ENCODE data around the gene KCMF1. TPM values are rescaled to one million over a fixed set of nuclear protein-coding genes. Genes with fewer than 3 reads are reported as not detected.
A peak's percentile ranks its signal among the peaks of the same experiment; 100 is the strongest.

Gene KCMF1
- total RNA-seq, 2 experiments from 2014 or later = 105 to 109 TPM

DNA sequence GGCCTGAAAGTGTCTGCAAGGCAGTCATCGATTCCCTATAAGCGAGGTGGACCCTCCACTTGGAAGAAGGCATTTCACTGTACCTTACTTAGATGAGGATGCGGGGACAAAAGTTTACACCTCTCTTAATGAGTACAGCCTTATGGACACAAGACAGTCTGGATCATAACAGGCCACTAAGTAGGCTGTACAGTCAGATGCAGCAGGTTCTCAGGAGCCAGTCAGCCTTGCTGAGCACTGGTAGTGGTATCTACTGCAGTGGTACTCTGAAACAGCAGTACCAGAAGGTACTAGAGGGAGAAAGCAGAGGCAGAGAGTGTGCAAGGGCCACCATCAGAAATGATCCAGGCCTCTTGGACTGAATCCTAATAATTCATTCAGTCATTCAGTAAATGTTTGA lies 77.6 kb downstream of the KCMF1 start:
- Mint-ChIP-seq H3K4me1 (ENCODE audit: low read depth) (peaks cover 9% of the 10 kb centered on the region), H3K27ac (no peak overlapping the region), H3K9me3 (no peaks in the 10 kb centered on the region), H3K36me3 (ENCODE audit: low read depth) (peaks cover 41% of the 10 kb centered on the region), H3K4me3 (no peak overlapping the region), H3K27me3 (ENCODE audit: low read depth) (no peaks in the 10 kb centered on the region)
- DNase-seq = no peak
- CTCF ChIA-PET = interaction anchor here (0.9 to 1.2 kb wide), 2 partner anchors 12 to 14 kb away, joined by 3 read pairs; no protein-coding TSS in a partner anchor
- intact Hi-C loops (cut with micrococcal nuclease) = no loop called here

DNA sequence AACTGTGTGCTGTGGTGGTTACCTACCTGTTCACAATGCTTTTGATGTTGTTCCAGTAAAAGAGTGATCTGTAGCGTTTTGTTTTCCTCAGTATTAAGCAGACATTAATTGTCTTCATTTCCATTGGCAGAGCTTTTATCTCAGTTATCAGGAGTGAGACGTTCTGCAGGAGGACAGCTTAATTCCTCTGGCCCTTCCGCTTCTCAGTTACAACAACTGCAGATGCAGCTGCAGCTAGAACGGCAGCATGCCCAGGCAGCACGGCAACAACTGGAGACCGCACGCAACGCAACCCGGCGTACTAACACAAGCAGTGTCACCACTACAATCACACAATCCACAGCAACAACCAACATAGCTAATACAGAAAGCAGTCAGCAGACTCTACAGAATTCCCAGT lies 78.3 kb downstream of the KCMF1 start:
- Mint-ChIP-seq H3K27me3 (ENCODE audit: low read depth) (no peaks in the 10 kb centered on the region), H3K9me3 (no peaks in the 10 kb centered on the region), H3K36me3 (ENCODE audit: low read depth) (peaks cover 39% of the 10 kb centered on the region), H3K4me1 (ENCODE audit: low read depth) (peaks cover 14% of the 10 kb centered on the region), H3K27ac (no peak overlapping the region), H3K4me3 (no peak overlapping the region)
- no peak for DNase-seq
- CTCF ChIA-PET = interaction anchor here (0.9 to 1.2 kb wide), 2 partner anchors 13 kb away, joined by 3 read pairs; no protein-coding TSS in a partner anchor
- intact Hi-C loops (cut with micrococcal nuclease) = no loop called here

GRCh38 chr2:85053802-85054201 lies 82.8 kb downstream of the KCMF1 start:
- CTCF ChIA-PET = interaction anchor here (0.6 to 1.8 kb wide), 4 partner anchors 12 to 246 kb away, joined by 3 to 7 read pairs (median 5); no protein-coding TSS in a partner anchor
- peaks cover 29% of the 10 kb centered on the region for H3K36me3 Mint-ChIP-seq (ENCODE audit: low read depth)

DNA sequence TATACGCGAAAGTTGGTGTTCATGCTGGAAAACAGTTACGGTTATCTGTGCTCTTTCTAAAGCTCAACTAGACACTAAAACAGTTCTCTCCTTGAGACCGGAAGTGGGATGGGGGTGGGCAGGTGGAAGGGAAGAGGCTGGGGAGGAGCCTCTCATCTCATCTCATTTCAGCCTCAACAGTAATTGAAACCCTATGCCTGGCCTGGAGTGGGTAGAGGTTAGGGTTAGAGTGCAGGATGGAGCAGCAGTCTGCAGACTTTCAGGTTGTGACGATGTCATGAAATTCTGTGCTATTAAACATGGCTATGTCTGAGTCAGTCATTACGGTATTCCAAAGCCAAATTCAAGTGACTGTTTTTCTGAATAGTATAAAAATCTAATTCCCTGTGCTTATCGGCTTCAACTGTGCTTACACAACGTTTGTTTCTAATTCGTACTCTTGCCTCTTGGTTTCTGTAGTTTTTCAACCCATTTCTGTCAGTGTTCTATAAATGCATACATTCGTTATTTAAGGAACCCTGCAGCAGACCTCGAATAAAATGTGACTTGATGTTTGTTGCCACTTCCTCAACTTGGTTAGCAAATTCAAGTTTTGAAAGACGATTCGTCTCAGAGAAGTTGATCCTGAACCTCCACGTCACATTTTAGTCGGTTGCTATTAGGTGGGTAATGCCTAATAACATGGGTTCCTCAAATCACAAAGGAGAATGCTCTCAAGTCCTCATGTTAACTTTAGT lies 86.4 kb downstream of the KCMF1 start:
- no peaks in the 10 kb centered on the region for H3K27me3 Mint-ChIP-seq (ENCODE audit: low read depth)
- intact Hi-C loops (cut with micrococcal nuclease) = no loop called here
- CTCF ChIA-PET = interaction anchor here (0.8 kb wide), 1 partner anchor 9 kb away, joined by 3 read pairs; no protein-coding TSS in a partner anchor
- H3K36me3 Mint-ChIP-seq (ENCODE audit: low read depth) = peaks cover 15% of the 10 kb centered on the region
- H3K4me1 Mint-ChIP-seq (ENCODE audit: low read depth) = peaks cover 30% of the 10 kb centered on the region
- H3K9me3 Mint-ChIP-seq = no peaks in the 10 kb centered on the region
- DNase-seq = peak; percentile 22
- no peak overlapping the region for H3K27ac Mint-ChIP-seq
- no peak overlapping the region for H3K4me3 Mint-ChIP-seq

More at GRCh38 chr2:85053802-85054201, 82.8 kb downstream of the KCMF1 start:
- Mint-ChIP-seq H3K27me3 (ENCODE audit: low read depth) (no peaks in the 10 kb centered on the region), H3K4me3 (no peak overlapping the region), H3K27ac (no peak overlapping the region), H3K9me3 (no peaks in the 10 kb centered on the region), H3K4me1 (ENCODE audit: low read depth) (peaks cover 33% of the 10 kb centered on the region)
- DNase-seq = no peak
- intact Hi-C loops (cut with micrococcal nuclease) = no loop called here

GRCh38 chr2:85061896-85062295 lies 90.9 kb downstream of the KCMF1 start:
- Mint-ChIP-seq H3K9me3 (no peaks in the 10 kb centered on the region), H3K36me3 (ENCODE audit: low read depth) (no peaks in the 10 kb centered on the region), H3K27me3 (ENCODE audit: low read depth) (peaks cover 6% of the 10 kb centered on the region), H3K4me3 (no peak overlapping the region), H3K27ac (no peak overlapping the region), H3K4me1 (ENCODE audit: low read depth) (peaks cover 7% of the 10 kb centered on the region)
- intact Hi-C loops (cut with micrococcal nuclease) = no loop called here
- CTCF ChIA-PET = interaction anchor here (1.0 to 1.3 kb wide), 2 partner anchors 13 to 223 kb away, joined by 3 to 4 read pairs; no protein-coding TSS in a partner anchor
- DNase-seq = no peak

DNA sequence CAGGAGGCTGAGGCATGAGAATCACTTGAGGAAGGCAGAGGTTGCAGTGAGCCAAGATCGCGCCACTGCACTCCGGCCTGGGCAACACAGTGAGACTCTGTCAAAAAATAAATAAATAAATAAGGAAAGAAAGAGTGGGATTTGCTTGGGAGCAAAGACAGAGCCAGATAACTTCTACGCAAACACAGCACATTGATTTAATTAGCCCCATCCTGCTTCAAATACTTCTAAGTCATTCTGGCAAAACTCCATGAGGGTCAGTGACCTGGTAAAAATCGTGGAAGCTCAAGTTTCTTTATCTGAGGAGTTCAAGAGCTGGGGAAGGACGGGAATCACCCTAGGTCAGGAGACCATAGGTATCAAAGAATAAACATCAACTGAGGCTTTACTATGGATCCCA lies 91.6 kb downstream of the KCMF1 start:
- no peaks in the 10 kb centered on the region for H3K9me3 Mint-ChIP-seq
- no peaks in the 10 kb centered on the region for H3K36me3 Mint-ChIP-seq (ENCODE audit: low read depth)
- no peak overlapping the region for H3K27ac Mint-ChIP-seq
- CTCF ChIA-PET = interaction anchor here (0.6 to 1.0 kb wide), 2 partner anchors 13 to 114 kb away, joined by 3 read pairs; no protein-coding TSS in a partner anchor
- no peak for DNase-seq
- peaks cover 13% of the 10 kb centered on the region for H3K27me3 Mint-ChIP-seq (ENCODE audit: low read depth)
- H3K4me1 Mint-ChIP-seq (ENCODE audit: low read depth) = peaks cover 5% of the 10 kb centered on the region
- H3K4me3 Mint-ChIP-seq = no peak overlapping the region
- intact Hi-C loops (cut with micrococcal nuclease) = no loop called here

DNA sequence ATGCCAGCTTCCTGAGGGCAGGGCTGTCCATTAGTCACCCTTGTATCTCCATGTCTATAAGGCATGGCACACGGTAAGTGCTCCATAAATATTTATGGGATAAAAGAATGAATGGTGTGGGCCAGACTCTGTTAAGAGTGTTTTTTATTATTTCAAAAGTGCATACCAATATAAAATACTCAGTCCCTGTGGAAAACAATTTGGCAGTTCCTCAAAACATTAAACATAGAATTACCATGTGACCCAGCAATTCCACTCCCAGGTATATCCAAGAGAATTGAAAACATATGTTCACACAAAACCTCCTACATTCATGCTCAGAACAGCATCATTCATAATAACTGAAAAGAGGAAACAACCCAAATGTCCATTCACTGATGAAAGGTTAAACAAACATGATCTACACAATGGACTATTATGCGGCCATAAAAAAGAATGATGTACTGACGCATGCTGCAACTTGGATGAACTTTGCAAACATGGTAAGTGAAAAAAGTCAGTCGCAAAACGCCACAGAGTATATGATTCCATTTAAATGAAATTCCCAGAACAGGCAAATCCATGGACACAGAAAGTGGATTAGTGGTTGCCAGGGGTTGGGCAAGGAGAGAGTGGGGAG lies 93.1 kb downstream of the KCMF1 start:
- no peaks in the 10 kb centered on the region for H3K9me3 Mint-ChIP-seq
- intact Hi-C loops (cut with micrococcal nuclease) = no loop called here
- DNase-seq = no peak
- H3K27me3 Mint-ChIP-seq (ENCODE audit: low read depth) = peaks cover 14% of the 10 kb centered on the region
- CTCF ChIA-PET = no interaction called here
- H3K27ac Mint-ChIP-seq = no peak overlapping the region
- H3K36me3 Mint-ChIP-seq (ENCODE audit: low read depth) = no peaks in the 10 kb centered on the region
- no peak overlapping the region for H3K4me3 Mint-ChIP-seq
- H3K4me1 Mint-ChIP-seq (ENCODE audit: low read depth) = peaks cover 4% of the 10 kb centered on the region

DNA sequence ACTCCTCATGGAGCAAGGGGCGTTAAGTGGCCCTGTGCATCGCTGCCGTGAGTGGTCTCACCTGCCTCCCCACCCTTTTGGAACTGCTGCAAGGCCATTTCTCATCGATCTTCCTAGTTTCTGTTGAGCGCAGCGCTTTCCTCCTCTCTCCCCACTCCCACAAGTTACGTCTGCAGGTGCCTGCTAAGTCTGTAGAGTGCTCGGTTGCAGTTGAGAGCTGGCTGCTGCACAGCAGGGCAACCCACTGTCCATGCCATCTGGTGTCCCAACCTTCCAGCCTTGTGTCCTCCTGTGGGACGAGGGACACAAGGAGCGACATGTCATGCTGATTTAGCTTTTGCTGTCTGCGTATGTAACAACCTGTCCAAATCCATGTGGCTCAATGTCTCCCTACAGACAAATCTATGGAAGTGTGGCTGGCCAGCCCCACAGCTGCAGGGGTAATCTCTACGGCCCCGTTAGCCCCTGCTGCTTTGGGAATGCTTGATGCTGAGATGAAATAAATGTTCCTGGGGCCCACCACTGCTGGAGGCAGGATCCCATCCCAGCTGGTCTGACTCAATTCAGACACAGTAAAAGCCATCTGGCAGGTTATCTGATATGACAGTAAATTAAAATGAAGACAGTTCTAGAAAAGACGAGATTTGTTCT lies 94.1 kb downstream of the KCMF1 start:
- no peak overlapping the region for H3K4me3 Mint-ChIP-seq
- H3K27me3 Mint-ChIP-seq (ENCODE audit: low read depth) = peaks cover 14% of the 10 kb centered on the region
- intact Hi-C loops (cut with micrococcal nuclease) = loop anchor here (5.0 kb wide), 1 partner anchor 307 kb away; no protein-coding TSS in a partner anchor
- CTCF ChIA-PET = interaction anchor here (1.6 to 3.7 kb wide), 2 partner anchors 11 to 233 kb away, joined by 7 to 19 read pairs; no protein-coding TSS in a partner anchor
- no peaks in the 10 kb centered on the region for H3K36me3 Mint-ChIP-seq (ENCODE audit: low read depth)
- no peak for DNase-seq
- H3K9me3 Mint-ChIP-seq = no peaks in the 10 kb centered on the region
- no peak overlapping the region for H3K27ac Mint-ChIP-seq
- peaks cover 4% of the 10 kb centered on the region for H3K4me1 Mint-ChIP-seq (ENCODE audit: low read depth)

DNA sequence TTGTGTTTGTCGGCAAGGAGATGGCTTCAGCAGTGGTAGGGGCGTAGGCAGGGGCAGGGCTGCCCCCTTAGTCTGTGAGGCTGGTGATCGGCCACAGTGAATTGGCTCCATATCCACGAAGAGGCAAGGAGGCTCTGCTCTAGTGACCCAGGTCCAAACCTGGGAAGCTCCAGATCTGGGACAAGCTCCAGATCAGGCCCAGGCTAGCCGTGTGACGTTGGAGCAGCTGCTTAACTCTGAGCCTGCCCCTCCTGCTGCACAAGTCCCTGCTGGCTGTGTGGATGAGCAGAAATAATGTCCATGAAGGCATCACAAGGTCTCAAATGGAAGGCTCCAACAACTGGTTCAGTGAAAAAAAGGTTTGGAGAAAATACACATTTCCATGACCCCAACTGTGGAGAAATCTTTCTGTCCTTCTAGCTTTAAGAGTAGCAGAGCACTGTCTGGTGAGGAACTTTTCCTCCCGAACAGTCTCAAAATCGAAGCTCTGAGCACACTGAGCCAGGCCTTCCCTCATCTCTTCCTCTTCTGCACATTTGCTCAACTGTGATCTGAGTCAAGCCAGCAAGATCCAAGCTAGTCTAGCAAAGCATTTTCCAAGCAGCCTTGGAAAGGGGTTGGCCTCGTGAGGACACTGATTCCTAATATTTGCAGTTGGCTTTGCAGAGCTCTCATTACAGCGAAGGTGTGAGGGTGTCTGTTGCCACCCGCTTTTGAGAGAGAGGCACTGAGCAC lies 95.2 kb downstream of the KCMF1 start:
- intact Hi-C loops (cut with micrococcal nuclease) = loop anchor here (1.0 to 5.0 kb wide), 3 partner anchors 139 to 306 kb away; no protein-coding TSS in a partner anchor
- Mint-ChIP-seq H3K36me3 (ENCODE audit: low read depth) (no peaks in the 10 kb centered on the region), H3K4me1 (ENCODE audit: low read depth) (peaks cover 4% of the 10 kb centered on the region), H3K4me3 (no peak overlapping the region), H3K27me3 (ENCODE audit: low read depth) (peaks cover 14% of the 10 kb centered on the region), H3K9me3 (no peaks in the 10 kb centered on the region), H3K27ac (no peak overlapping the region)
- CTCF ChIA-PET = interaction anchor here (0.6 to 3.7 kb wide), 19 partner anchors 9 to 268 kb away, joined by 3 to 32 read pairs (median 5); no protein-coding TSS in a partner anchor
- no peak for DNase-seq

GRCh38 chr2:85066874-85067351 lies 96.0 kb downstream of the KCMF1 start:
- peaks cover 14% of the 10 kb centered on the region for H3K27me3 Mint-ChIP-seq (ENCODE audit: low read depth)
- CTCF ChIA-PET = interaction anchor here (0.6 to 3.7 kb wide), 22 partner anchors 8 to 267 kb away, joined by 3 to 32 read pairs (median 4); no protein-coding TSS in a partner anchor
- no peaks in the 10 kb centered on the region for H3K36me3 Mint-ChIP-seq (ENCODE audit: low read depth)
- peak overlapping the region; percentile 24 for H3K4me3 Mint-ChIP-seq
- peaks cover 4% of the 10 kb centered on the region for H3K4me1 Mint-ChIP-seq (ENCODE audit: low read depth)
- H3K9me3 Mint-ChIP-seq = no peaks in the 10 kb centered on the region
- peak; percentile 65 for DNase-seq
- H3K27ac Mint-ChIP-seq = no peak overlapping the region
- intact Hi-C loops (cut with micrococcal nuclease) = loop anchor here (1.0 to 5.0 kb wide), 3 partner anchors 140 to 305 kb away; no protein-coding TSS in a partner anchor

GRCh38 chr2:85071096-85071495 lies 100.1 kb downstream of the KCMF1 start:
- no peak overlapping the region for H3K4me3 Mint-ChIP-seq
- no peaks in the 10 kb centered on the region for H3K36me3 Mint-ChIP-seq (ENCODE audit: low read depth)
- H3K4me1 Mint-ChIP-seq (ENCODE audit: low read depth) = peaks cover 4% of the 10 kb centered on the region
- DNase-seq = no peak
- CTCF ChIA-PET = no interaction called here
- no peaks in the 10 kb centered on the region for H3K9me3 Mint-ChIP-seq
- intact Hi-C loops (cut with micrococcal nuclease) = no loop called here
- peaks cover 14% of the 10 kb centered on the region for H3K27me3 Mint-ChIP-seq (ENCODE audit: low read depth)
- H3K27ac Mint-ChIP-seq = no peak overlapping the region
